ENCODE measurements around the gene MEF2D. TPM values are rescaled to one million over a fixed set of nuclear protein-coding genes. Genes with fewer than 3 reads are reported as not detected.

The MEF2D gene
- polyA plus RNA-seq, 1 donor (not counting 4 experiments of a cell fraction or from before 2014, with no cell fraction given), result 9.3 TPM

- no peak for DNase-seq (ENCODE audit: low read depth, low spot score)
- Histone ChIP-seq H3K9me1 (ENCODE audit: control insufficient read depth, extremely low read depth, insufficient read depth, low read length) (peaks cover 14% of the 10 kb centered on the region), H2AFZ (ENCODE audit: control insufficient read depth, low read length) (no peak overlapping the region), H3K9ac (ENCODE audit: control insufficient read depth, extremely low read depth, insufficient read depth, low read length) (peak overlapping the region; percentile 97), H3K27ac (ENCODE audit: control insufficient read depth, insufficient read depth, low read length) (peak overlapping the region; percentile 98), H3K36me3 (ENCODE audit: control insufficient read depth in 2 of 2, extremely low read depth in 1 of 2, insufficient read depth in 2 of 2, low read length in 2 of 2) (peaks cover 4 to 13% of the 10 kb centered on the region in 2 experiments), H3K4me3 (ENCODE audit: control insufficient read depth in 2 of 3, extremely low read depth in 1 of 3, insufficient read depth in 2 of 3, low read depth in 1 of 3, low read length in 3 of 3) (peak overlapping the region; percentile 86 to 99 (median 91)), H3K27me3 (ENCODE audit: control insufficient read depth, extremely low read depth, insufficient read depth, low read length) (no peaks in the 10 kb centered on the region), H4K20me1 (ENCODE audit: control insufficient read depth, extremely low read depth, insufficient read depth, low read length) (peaks cover 25% of the 10 kb centered on the region), H3K79me2 (ENCODE audit: control insufficient read depth, insufficient read depth, low read length) (peaks cover 54% of the 10 kb centered on the region), H3K4me2 (ENCODE audit: control insufficient read depth, extremely low read depth, insufficient read depth, low read depth, low read length) (peak overlapping the region; percentile 100), H3K9me3 (ENCODE audit: control insufficient read depth, low read depth, low read length) (no peaks in the 10 kb centered on the region), H3K4me1 (ENCODE audit: control insufficient read depth, extremely low read depth, insufficient read depth, low read length) (peaks cover 66% of the 10 kb centered on the region)
- dilution Hi-C loops (cut with MboI; ENCODE audit: extremely low pct_ligation_motif_present, low sequenced_read_pairs), result no loop called here
- TF ChIP-seq EZH2 (IDR thresholded peaks at IDR 0.05; ENCODE audit: low read length), result no peak
- TF ChIP-seq, protein P1, sequence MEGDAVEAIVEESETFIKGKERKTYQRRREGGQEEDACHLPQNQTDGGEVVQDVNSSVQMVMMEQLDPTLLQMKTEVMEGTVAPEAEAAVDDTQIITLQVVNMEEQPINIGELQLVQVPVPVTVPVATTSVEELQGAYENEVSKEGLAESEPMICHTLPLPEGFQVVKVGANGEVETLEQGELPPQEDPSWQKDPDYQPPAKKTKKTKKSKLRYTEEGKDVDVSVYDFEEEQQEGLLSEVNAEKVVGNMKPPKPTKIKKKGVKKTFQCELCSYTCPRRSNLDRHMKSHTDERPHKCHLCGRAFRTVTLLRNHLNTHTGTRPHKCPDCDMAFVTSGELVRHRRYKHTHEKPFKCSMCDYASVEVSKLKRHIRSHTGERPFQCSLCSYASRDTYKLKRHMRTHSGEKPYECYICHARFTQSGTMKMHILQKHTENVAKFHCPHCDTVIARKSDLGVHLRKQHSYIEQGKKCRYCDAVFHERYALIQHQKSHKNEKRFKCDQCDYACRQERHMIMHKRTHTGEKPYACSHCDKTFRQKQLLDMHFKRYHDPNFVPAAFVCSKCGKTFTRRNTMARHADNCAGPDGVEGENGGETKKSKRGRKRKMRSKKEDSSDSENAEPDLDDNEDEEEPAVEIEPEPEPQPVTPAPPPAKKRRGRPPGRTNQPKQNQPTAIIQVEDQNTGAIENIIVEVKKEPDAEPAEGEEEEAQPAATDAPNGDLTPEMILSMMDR (optimal IDR thresholded peaks at IDR 0.05 in 1 of 3, IDR thresholded peaks at IDR 0.05 in 1 of 3, conservative IDR thresholded peaks at IDR 0.05 in 1 of 3; ENCODE audit: extremely low read depth in 1 of 3, insufficient read depth in 2 of 3, low read length in 3 of 3), result no peak
- no peak for FAIRE-seq
Observed at GRCh38 chr1:156499842-156500542, 583 bp downstream of the MEF2D start.

- dilution Hi-C loops (cut with MboI; ENCODE audit: extremely low pct_ligation_motif_present, low sequenced_read_pairs), result no loop called here
- peaks cover 61% of the 10 kb centered on the region for H3K4me1 ChIP-seq (ENCODE audit: control insufficient read depth, extremely low read depth, insufficient read depth, low read length)
- H3K9me1 ChIP-seq (ENCODE audit: control insufficient read depth, extremely low read depth, insufficient read depth, low read length), result peaks cover 14% of the 10 kb centered on the region
- peak overlapping the region; percentile 100 for H3K4me2 ChIP-seq (ENCODE audit: control insufficient read depth, extremely low read depth, insufficient read depth, low read depth, low read length)
- no peak overlapping the region for H2AFZ ChIP-seq (ENCODE audit: control insufficient read depth, low read length)
- TF ChIP-seq, protein P1 (optimal IDR thresholded peaks at IDR 0.05 in 1 of 3, IDR thresholded peaks at IDR 0.05 in 1 of 3, conservative IDR thresholded peaks at IDR 0.05 in 1 of 3; ENCODE audit: extremely low read depth in 1 of 3, insufficient read depth in 2 of 3, low read length in 3 of 3), result no peak
- no peak for TF ChIP-seq EZH2 (IDR thresholded peaks at IDR 0.05; ENCODE audit: low read length)
- H3K36me3 ChIP-seq (ENCODE audit: control insufficient read depth in 2 of 2, extremely low read depth in 1 of 2, insufficient read depth in 2 of 2, low read length in 2 of 2), result peaks cover 8 to 14% of the 10 kb centered on the region in 2 experiments
- peaks cover 60% of the 10 kb centered on the region for H3K79me2 ChIP-seq (ENCODE audit: control insufficient read depth, insufficient read depth, low read length)
- peaks cover 31% of the 10 kb centered on the region for H4K20me1 ChIP-seq (ENCODE audit: control insufficient read depth, extremely low read depth, insufficient read depth, low read length)
- H3K4me3 ChIP-seq (ENCODE audit: control insufficient read depth in 2 of 3, extremely low read depth in 1 of 3, insufficient read depth in 2 of 3, low read depth in 1 of 3, low read length in 3 of 3), result peak overlapping the region; percentile 86 to 99 (median 91)
- H3K9ac ChIP-seq (ENCODE audit: control insufficient read depth, extremely low read depth, insufficient read depth, low read length), result peak overlapping the region; percentile 97
- no peaks in the 10 kb centered on the region for H3K27me3 ChIP-seq (ENCODE audit: control insufficient read depth, extremely low read depth, insufficient read depth, low read length)
- H3K9me3 ChIP-seq (ENCODE audit: control insufficient read depth, low read depth, low read length), result no peaks in the 10 kb centered on the region
- peak overlapping the region; percentile 62 for H3K27ac ChIP-seq (ENCODE audit: control insufficient read depth, insufficient read depth, low read length)
- DNase-seq (ENCODE audit: low read depth, low spot score) (no peak), FAIRE-seq (no peak)
Observed at GRCh38 chr1:156499194-156499841, 1.3 kb downstream of the MEF2D start.

All from keratinocyte (primary cell).